ENCODE measurements around the gene ARHGEF7. TPM values are rescaled to one million over a fixed set of nuclear protein-coding genes. Genes with fewer than 3 reads are reported as not detected.

ARHGEF7 gene
- total RNA-seq, 2 experiments from 2014 or later: 39.5 to 51.3 TPM

- no peak overlapping the region for H3K4me3 ChIP-seq (ENCODE audit: low read depth, low read length, poor library complexity, severe bottlenecking)
- no peak for DNase-seq (ENCODE audit: low spot score)
- H3K9me2 ChIP-seq (ENCODE audit: insufficient read depth, low read length): no peaks in the 10 kb centered on the region
- no peak overlapping the region for H3K27ac ChIP-seq (ENCODE audit: low read depth, low read length, poor library complexity, severe bottlenecking)
- TF ChIP-seq CTCF (conservative IDR thresholded peaks at IDR 0.05; ENCODE audit: low read length) (no peak), EZH2phosphoT487 (IDR thresholded peaks at IDR 0.05; ENCODE audit: borderline replicate concordance, low read depth, low read length) (no peak)
- no peak overlapping the region for H3K4me2 ChIP-seq (ENCODE audit: low read length)
- H3K9me3 ChIP-seq (ENCODE audit: low read length): no peaks in the 10 kb centered on the region
- CTCF ChIA-PET (ENCODE audit: unreplicated experiment): no interaction called here
- 0 out of 2 replicates have a peak, but pooled peaks cover 5% of the 10 kb centered on the region for H4K20me1 ChIP-seq (ENCODE audit: insufficient read depth, low read length)
- peaks cover 78% of the 10 kb centered on the region for H3K36me3 ChIP-seq (ENCODE audit: insufficient read depth, low read length)
- no peaks in the 10 kb centered on the region for H3K4me1 ChIP-seq (ENCODE audit: insufficient read depth, low read length, poor library complexity, severe bottlenecking)
- no TSS peak for BruUV-seq (replicated peaks)
- POLR2A ChIA-PET: no interaction called here
- intact Hi-C loops (cut with micrococcal nuclease; ENCODE audit: unreplicated experiment): no loop called here
- no peak overlapping the region for H2AFZ ChIP-seq (ENCODE audit: low read length)
- H3K79me2 ChIP-seq (ENCODE audit: insufficient read depth, low read depth, low read length): no peaks in the 10 kb centered on the region; the same call in 1 of the 2 replicates
These were observed 126.1 kb downstream of the ARHGEF7 start for GRCh38 chr13:111241006-111241755.

GRCh38 chr13:111241862-111242261 lies 126.8 kb downstream of the ARHGEF7 start:
- no peak for TF ChIP-seq EZH2phosphoT487 (IDR thresholded peaks at IDR 0.05; ENCODE audit: borderline replicate concordance, low read depth, low read length)
- no peak for TF ChIP-seq CTCF (conservative IDR thresholded peaks at IDR 0.05; ENCODE audit: low read length)
- H3K4me3 ChIP-seq (ENCODE audit: low read depth, low read length, poor library complexity, severe bottlenecking): no peak overlapping the region
- CTCF ChIA-PET (ENCODE audit: unreplicated experiment): no interaction called here
- BruUV-seq (replicated peaks): no TSS peak
- POLR2A ChIA-PET: no interaction called here
- no peaks in the 10 kb centered on the region for H3K9me3 ChIP-seq (ENCODE audit: low read length)
- no peak overlapping the region for H3K4me2 ChIP-seq (ENCODE audit: low read length)
- no peak overlapping the region for H2AFZ ChIP-seq (ENCODE audit: low read length)
- peaks cover 78% of the 10 kb centered on the region for H3K36me3 ChIP-seq (ENCODE audit: insufficient read depth, low read length)
- 0 out of 2 replicates have a peak, but pooled peaks cover 5% of the 10 kb centered on the region for H4K20me1 ChIP-seq (ENCODE audit: insufficient read depth, low read length)
- no peaks in the 10 kb centered on the region; the same call in 1 of the 2 replicates for H3K79me2 ChIP-seq (ENCODE audit: insufficient read depth, low read depth, low read length)
- no peaks in the 10 kb centered on the region for H3K9me2 ChIP-seq (ENCODE audit: insufficient read depth, low read length)
- no peaks in the 10 kb centered on the region for H3K4me1 ChIP-seq (ENCODE audit: insufficient read depth, low read length, poor library complexity, severe bottlenecking)
- intact Hi-C loops (cut with micrococcal nuclease; ENCODE audit: unreplicated experiment): no loop called here
- DNase-seq (ENCODE audit: low spot score): no peak
- H3K27ac ChIP-seq (ENCODE audit: low read depth, low read length, poor library complexity, severe bottlenecking): no peak overlapping the region

GRCh38 chr13:111242585-111242984 lies 127.5 kb downstream of the ARHGEF7 start:
- ChIA-PET CTCF (ENCODE audit: unreplicated experiment) (no interaction called here), POLR2A (no interaction called here)
- H3K9me3 ChIP-seq (ENCODE audit: low read length): no peaks in the 10 kb centered on the region
- peaks cover 78% of the 10 kb centered on the region for H3K36me3 ChIP-seq (ENCODE audit: insufficient read depth, low read length)
- H3K4me1 ChIP-seq (ENCODE audit: insufficient read depth, low read length, poor library complexity, severe bottlenecking): no peaks in the 10 kb centered on the region
- H4K20me1 ChIP-seq (ENCODE audit: insufficient read depth, low read length): 0 out of 2 replicates have a peak, but pooled peaks cover 5% of the 10 kb centered on the region
- H2AFZ ChIP-seq (ENCODE audit: low read length): no peak overlapping the region
- no TSS peak for BruUV-seq (replicated peaks)
- intact Hi-C loops (cut with micrococcal nuclease; ENCODE audit: unreplicated experiment): no loop called here
- DNase-seq (ENCODE audit: low spot score): no peak
- H3K4me3 ChIP-seq (ENCODE audit: low read depth, low read length, poor library complexity, severe bottlenecking): no peak overlapping the region
- H3K79me2 ChIP-seq (ENCODE audit: insufficient read depth, low read depth, low read length): no peaks in the 10 kb centered on the region; the same call in 1 of the 2 replicates
- TF ChIP-seq CTCF (conservative IDR thresholded peaks at IDR 0.05; ENCODE audit: low read length) (no peak), EZH2phosphoT487 (IDR thresholded peaks at IDR 0.05; ENCODE audit: borderline replicate concordance, low read depth, low read length) (no peak)
- H3K27ac ChIP-seq (ENCODE audit: low read depth, low read length, poor library complexity, severe bottlenecking): no peak overlapping the region
- H3K9me2 ChIP-seq (ENCODE audit: insufficient read depth, low read length): no peaks in the 10 kb centered on the region
- no peak overlapping the region for H3K4me2 ChIP-seq (ENCODE audit: low read length)
